Measurements from ENCODE around the gene ZP2. TPM values are rescaled to one million over a fixed set of nuclear protein-coding genes. Genes with fewer than 3 reads are reported as not detected.
"Not testable (repeated sequence)": the region's sequence is repeated elsewhere in the genome, so short reads cannot be mapped to it uniquely, and the experiment has no call there.

ZP2 gene
- total and polyA plus RNA-seq, 10 donors, result not detected

DNA sequence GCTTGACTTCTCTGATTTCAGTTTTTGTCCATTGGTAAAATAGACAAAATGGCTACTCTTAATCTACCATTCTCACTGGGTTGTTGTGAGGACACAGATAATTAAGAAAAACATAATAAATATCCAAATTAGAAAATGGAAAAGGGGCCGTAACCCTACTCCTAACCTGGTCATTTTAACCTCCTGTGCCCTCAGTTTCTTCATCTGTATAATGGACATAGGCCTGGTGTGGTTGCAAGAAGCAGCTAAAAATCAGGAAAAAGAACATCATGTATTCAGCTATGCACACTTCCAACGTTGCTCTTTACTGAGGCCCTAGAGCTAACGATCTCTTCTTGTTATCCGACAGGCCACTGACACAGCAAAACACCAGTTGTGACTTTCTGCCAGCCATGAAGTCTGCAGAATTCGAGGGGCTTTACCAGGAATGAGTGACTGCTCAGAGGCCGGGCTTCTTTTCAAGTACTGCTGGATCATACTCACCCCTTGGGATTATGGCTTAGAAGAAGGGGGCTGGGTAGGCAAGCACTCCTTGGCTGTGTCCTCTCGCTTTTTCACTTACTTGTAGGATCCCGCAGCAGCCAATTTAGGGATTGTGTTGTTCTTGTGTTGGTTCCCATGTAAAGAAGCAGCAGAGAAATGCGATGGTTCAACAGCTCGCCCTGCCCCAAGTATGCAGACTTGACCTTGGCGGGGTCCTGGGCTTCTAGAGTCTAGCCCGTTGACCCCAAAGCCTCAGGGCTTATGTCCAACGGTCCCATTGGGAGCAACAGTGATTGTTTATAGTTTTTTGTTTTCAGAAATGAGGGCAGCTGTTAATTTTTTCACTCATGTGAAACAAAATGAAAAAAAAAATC is 32.0 kb downstream of the ZP2 start:
- Histone ChIP-seq H3K27ac (no peak overlapping the region), H3K36me3 (peaks cover 0 to 83% (median 44%) of the 10 kb centered on the region in 6 donors)
- intact Hi-C loops (cut with DNase I; ENCODE audit: low total_unique reads), result no loop called here

DNA sequence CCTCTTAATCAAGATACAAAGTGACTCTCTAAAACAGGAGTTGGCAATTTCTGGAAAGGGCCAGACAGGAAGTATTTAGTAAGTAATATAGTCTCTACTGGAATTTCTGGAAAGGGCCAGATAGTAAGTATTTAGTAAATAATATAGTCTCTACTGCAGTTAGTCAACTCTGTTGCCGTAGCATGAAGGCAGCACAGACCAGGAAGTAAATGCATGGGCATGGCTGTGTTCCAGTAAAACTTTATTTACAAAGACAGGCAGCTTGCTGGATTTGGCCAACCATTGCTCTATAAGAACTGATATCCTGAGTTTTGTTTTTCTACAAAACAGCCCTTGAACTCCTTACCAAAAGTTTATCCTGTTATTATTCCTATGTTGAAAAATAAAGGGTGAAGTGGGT is 36.0 kb downstream of the ZP2 start:
- Histone ChIP-seq H3K27me3 (replicated peaks in 1 of 7) (no peaks in the 10 kb centered on the region), H3K4me3 (no peak overlapping the region), H3K36me3 (peaks cover 0 to 100% (median 66%) of the 10 kb centered on the region in 6 donors), H3K9me3 (peaks cover 0 to 3% (median 0%) of the 10 kb centered on the region in 8 donors), H3K27ac (no peak overlapping the region), H3K4me1 (no peaks in the 10 kb centered on the region)
- DNase-seq, result no peak
- intact Hi-C loops (cut with DNase I; ENCODE audit: low total_unique reads), result no loop called here
- 53 to 94% (median 87%) methylated on average over 1 of the region's 1 CpG for WGBS, 5 donors
- TF ChIP-seq, protein P1, sequence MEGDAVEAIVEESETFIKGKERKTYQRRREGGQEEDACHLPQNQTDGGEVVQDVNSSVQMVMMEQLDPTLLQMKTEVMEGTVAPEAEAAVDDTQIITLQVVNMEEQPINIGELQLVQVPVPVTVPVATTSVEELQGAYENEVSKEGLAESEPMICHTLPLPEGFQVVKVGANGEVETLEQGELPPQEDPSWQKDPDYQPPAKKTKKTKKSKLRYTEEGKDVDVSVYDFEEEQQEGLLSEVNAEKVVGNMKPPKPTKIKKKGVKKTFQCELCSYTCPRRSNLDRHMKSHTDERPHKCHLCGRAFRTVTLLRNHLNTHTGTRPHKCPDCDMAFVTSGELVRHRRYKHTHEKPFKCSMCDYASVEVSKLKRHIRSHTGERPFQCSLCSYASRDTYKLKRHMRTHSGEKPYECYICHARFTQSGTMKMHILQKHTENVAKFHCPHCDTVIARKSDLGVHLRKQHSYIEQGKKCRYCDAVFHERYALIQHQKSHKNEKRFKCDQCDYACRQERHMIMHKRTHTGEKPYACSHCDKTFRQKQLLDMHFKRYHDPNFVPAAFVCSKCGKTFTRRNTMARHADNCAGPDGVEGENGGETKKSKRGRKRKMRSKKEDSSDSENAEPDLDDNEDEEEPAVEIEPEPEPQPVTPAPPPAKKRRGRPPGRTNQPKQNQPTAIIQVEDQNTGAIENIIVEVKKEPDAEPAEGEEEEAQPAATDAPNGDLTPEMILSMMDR (IDR thresholded peaks at IDR 0.05 in 8 of 11, conservative IDR thresholded peaks at IDR 0.05 in 3 of 11), result no peak
- TF ChIP-seq POLR2A (IDR thresholded peaks at IDR 0.05), result no peak
- no peak for TF ChIP-seq POLR2AphosphoS5 (IDR thresholded peaks at IDR 0.05)

More for the DNA sequence above, 32.0 kb downstream of the ZP2 start:
- Histone ChIP-seq H3K4me1 (no peaks in the 10 kb centered on the region), H3K27me3 (replicated peaks in 1 of 7) (no peaks in the 10 kb centered on the region), H3K9me3 (peaks cover 0 to 10% (median 0%) of the 10 kb centered on the region in 8 donors), H3K4me3 (no peak overlapping the region)
- TF ChIP-seq POLR2A (IDR thresholded peaks at IDR 0.05) (no peak), POLR2AphosphoS5 (IDR thresholded peaks at IDR 0.05) (no peak)
- TF ChIP-seq, protein P1 (IDR thresholded peaks at IDR 0.05 in 8 of 11, conservative IDR thresholded peaks at IDR 0.05 in 3 of 11), result no peak
- 90 to 93% (median 92%) methylated on average over 13 of the region's 13 CpGs for WGBS, 5 donors
- no peak for DNase-seq

DNA sequence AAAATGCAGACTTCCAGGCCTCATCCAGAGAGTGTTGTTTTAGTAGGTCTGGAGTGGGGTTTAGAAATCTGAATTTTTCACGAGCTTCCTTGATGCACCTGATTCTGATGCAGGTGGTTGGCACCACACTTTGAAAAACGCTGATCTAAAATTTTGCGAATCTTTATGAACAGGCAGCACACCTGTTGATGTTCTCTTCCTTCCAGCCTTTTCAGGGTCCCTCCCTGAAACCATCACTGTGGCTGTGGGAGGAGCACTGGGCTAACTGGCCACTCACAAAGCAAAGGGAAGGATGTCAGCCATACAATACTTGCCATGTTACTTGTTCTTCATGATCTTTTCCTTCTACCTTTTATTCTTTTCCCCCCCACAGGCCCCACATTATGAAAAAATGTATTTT is 38.7 kb downstream of the ZP2 start:
- no peak for DNase-seq
- Histone ChIP-seq H3K4me3 (no peak overlapping the region), H3K27ac (no peak overlapping the region), H3K36me3 (peaks cover 0 to 81% (median 52%) of the 10 kb centered on the region in 6 donors), H3K27me3 (replicated peaks in 1 of 7) (no peaks in the 10 kb centered on the region), H3K4me1 (no peaks in the 10 kb centered on the region), H3K9me3 (no peaks in the 10 kb centered on the region)
- WGBS, 5 donors, result 88 to 97% (median 94%) methylated on average over 3 of the region's 3 CpGs
- TF ChIP-seq POLR2AphosphoS5 (IDR thresholded peaks at IDR 0.05) (no peak), POLR2A (IDR thresholded peaks at IDR 0.05) (no peak)
- TF ChIP-seq, protein P1 (IDR thresholded peaks at IDR 0.05 in 8 of 11, conservative IDR thresholded peaks at IDR 0.05 in 3 of 11), result no peak
- intact Hi-C loops (cut with DNase I; ENCODE audit: low total_unique reads), result no loop called here

DNA sequence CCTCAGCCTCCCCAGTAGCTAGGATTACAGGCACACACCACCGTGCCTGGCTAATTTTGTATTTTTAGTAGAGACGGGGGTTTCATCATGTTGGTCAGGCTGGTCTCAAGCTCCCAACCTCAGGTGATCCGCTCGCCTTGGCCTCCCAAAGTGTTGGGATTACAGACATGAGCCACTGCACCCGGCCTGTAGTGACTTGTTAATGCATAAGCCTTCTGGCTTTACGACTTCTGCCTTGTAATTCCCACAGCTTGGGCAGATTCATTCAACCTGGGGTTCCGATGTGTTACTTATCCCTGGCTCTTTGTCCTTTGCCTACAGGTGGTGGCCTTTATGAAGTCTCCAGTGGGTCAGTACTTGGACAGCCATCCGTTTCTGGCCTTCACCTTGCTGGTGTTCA is 41.3 kb downstream of the ZP2 start:
- H3K9me3 ChIP-seq; H3K4me1 ChIP-seq; H3K4me3 ChIP-seq; DNase-seq; intact Hi-C loops (cut with DNase I; ENCODE audit: low total_unique reads); H3K27ac ChIP-seq; H3K27me3 ChIP-seq (replicated peaks in 1 of 7): not testable (repeated sequence)
- 93 to 97% (median 96%) methylated on average over 8 of the region's 8 CpGs for WGBS, 5 donors
- H3K36me3 ChIP-seq, result peaks cover 0 to 80% (median 60%) of the 10 kb centered on the region in 6 donors
